GM23338 (cell line): Measurements from ENCODE around the gene OGA. TPM values are rescaled to one million over a fixed set of nuclear protein-coding genes. Genes with fewer than 3 reads are reported as not detected.

ENCODE experiments used
- ATAC-seq: fragments of 200-7000 bp; cut with Tn5 transposase; 3 replicates; pipeline ENCODE4 v1.9.1; 2020
- DNase-seq: peaks from one replicate; pipeline ENCODE4 v3.0.0-alpha.2; 2015; ENCODE audit warnings: low spot score
- H2AFZ ChIP-seq: fragments of 200-600 bp; sonication (generic); 2 replicates; pipeline ENCODE4 v1.8.0; 2016; ENCODE audit warnings: antibody characterized with exemption, mild to moderate bottlenecking, moderate library complexity
- H3F3A ChIP-seq: fragments of 200-600 bp; sonication (generic); replicated peaks from 2 replicates; pipeline ENCODE4 v1.8.0; 2017; ENCODE audit warnings: antibody characterized with exemption, mixed run types, low read depth
- H3K27ac ChIP-seq: fragments of 200-600 bp; sonication (generic); 2 replicates; pipeline ENCODE4 v1.6.1; 2016; ENCODE audit warnings: low read depth
- H3K27me3 ChIP-seq: fragments of 200-600 bp; sonication (generic); 2 replicates; pipeline ENCODE4 v1.8.0; 2016; ENCODE audit warnings: mild to moderate bottlenecking, mixed run types, moderate library complexity; ENCODE audit not compliant: insufficient read depth
- H3K36me3 ChIP-seq: fragments of 200-600 bp; sonication (generic); 2 replicates; pipeline ENCODE4 v1.8.0; 2016; ENCODE audit warnings: mild to moderate bottlenecking; ENCODE audit not compliant: insufficient read depth
- H3K4me1 ChIP-seq: fragments of 200-600 bp; sonication (generic); 2 replicates; pipeline ENCODE4 v1.8.0; 2016; ENCODE audit warnings: mild to moderate bottlenecking, moderate library complexity; ENCODE audit not compliant: insufficient read depth
- H3K4me2 ChIP-seq: fragments of 200-600 bp; sonication (generic); 2 replicates; pipeline ENCODE4 v1.7.1; 2017; ENCODE audit warnings: mixed run types
- H3K4me3 ChIP-seq: fragments of 200-600 bp; sonication (generic); 2 replicates; pipeline ENCODE4 v1.6.1; 2016; ENCODE audit warnings: mixed run types
- H3K79me2 ChIP-seq: fragments of 200-600 bp; sonication (generic); replicated peaks from 2 replicates; pipeline ENCODE4 v1.8.0; 2017; ENCODE audit warnings: mild to moderate bottlenecking; ENCODE audit not compliant: insufficient read depth
- H3K9me2 ChIP-seq: fragments of 200-600 bp; sonication (generic); 2 replicates; pipeline ENCODE4 v1.8.0; 2017; ENCODE audit not compliant: insufficient read depth
- H4K20me1 ChIP-seq: fragments of 200-600 bp; sonication (generic); replicated peaks from 2 replicates; pipeline ENCODE4 v1.8.0; 2017; ENCODE audit warnings: mild to moderate bottlenecking; ENCODE audit not compliant: insufficient read depth
- H3K27ac Mint-ChIP-seq: 2 replicates; pipeline ENCODE4 v1.8.0; 2020; ENCODE audit warnings: inconsistent platforms, mild to moderate bottlenecking, moderate library complexity, mixed read lengths
- H3K27me3 Mint-ChIP-seq: 3 replicates; pipeline ENCODE4 v1.8.0; 2022; ENCODE audit warnings: low read depth, mild to moderate bottlenecking, moderate library complexity, mixed read lengths, inconsistent platforms; ENCODE audit not compliant: insufficient read depth, poor library complexity
- H3K36me3 Mint-ChIP-seq: 3 replicates; pipeline ENCODE4 v1.8.0; 2021; ENCODE audit warnings: low read depth, mild to moderate bottlenecking, inconsistent platforms, moderate library complexity, mixed read lengths
- H3K4me1 Mint-ChIP-seq: 3 replicates; pipeline ENCODE4 v1.8.0; 2020; ENCODE audit warnings: mild to moderate bottlenecking, inconsistent platforms, mixed read lengths
- H3K4me3 Mint-ChIP-seq: 3 replicates; pipeline ENCODE4 v1.8.0; 2021; ENCODE audit warnings: moderate library complexity, mild to moderate bottlenecking, inconsistent platforms, mixed read lengths
- H3K9me3 Mint-ChIP-seq: 3 replicates; pipeline ENCODE4 v1.8.0; 2020; ENCODE audit warnings: moderate library complexity, mild to moderate bottlenecking, inconsistent platforms, mixed read lengths
- CREB1 ChIP-seq: fragments of 250-450 bp; sonication (Bioruptor Pico); IDR thresholded peaks from 2 replicates; pipeline ENCODE4 v1.5.0; 2020; ENCODE audit warnings: low read depth, mild to moderate bottlenecking, moderate library complexity
- ETS1 ChIP-seq: IDR thresholded peaks from 2 replicates; pipeline ENCODE4 v1.6.1; 2016; ENCODE audit warnings: antibody characterized with exemption
- EZH2 ChIP-seq: fragments of 200-600 bp; sonication (generic); IDR thresholded peaks from one replicate; pipeline ENCODE4 v1.8.0; 2017; ENCODE audit warnings: antibody characterized with exemption, mild to moderate bottlenecking, low read depth; ENCODE audit not compliant: unreplicated experiment
- NANOG ChIP-seq: IDR thresholded peaks from 2 replicates; pipeline ENCODE4 v1.6.1; 2016; ENCODE audit warnings: antibody characterized with exemption, borderline replicate concordance
- POLR2AphosphoS5 ChIP-seq: IDR thresholded peaks from 2 replicates; pipeline ENCODE4 v1.6.1; 2016; ENCODE audit warnings: antibody characterized with exemption, low read depth
- STAT1 ChIP-seq: IDR thresholded peaks from one replicate; pipeline ENCODE4 v1.6.1; 2016; ENCODE audit warnings: antibody characterized with exemption; ENCODE audit not compliant: unreplicated experiment
- ZNF331 ChIP-seq: fragments of 250-450 bp; sonication (Bioruptor Pico); IDR thresholded peaks from 2 replicates; pipeline ENCODE4 v1.5.0; 2020; ENCODE audit warnings: low read depth, mild to moderate bottlenecking, moderate library complexity
- ZNF462 ChIP-seq: fragments of 250-450 bp; sonication (Bioruptor Pico); IDR thresholded peaks from 2 replicates; pipeline ENCODE4 v1.5.0; 2020; ENCODE audit warnings: mild to moderate bottlenecking, moderate library complexity
- polyA plus RNA-seq: library from polyadenylated mRNA; unstranded; fragments of >200 nt; fragmentation: Nextera tagmentation; extraction: Ambion mirVana; gene quantifications from 2 replicates; pipeline ENCODE4 v1.2.1, GENCODE V29; 2016
- total RNA-seq: library from RNA; depleted of rRNA; stranded (reverse); fragments of >200 nt; shearing (Covaris generic); gene quantifications from 2 replicates; pipeline ENCODE4 v1.2.3, GENCODE V29; 2014

Gene OGA
- total and polyA plus RNA-seq, 2 experiments from 2014 or later, result 68.4 to 131 TPM

- Mint-ChIP-seq H3K27me3 (peaks cover 60% of the 10 kb centered on the region), H3K27ac (no peak overlapping the region), H3K4me1 (peaks cover 57% of the 10 kb centered on the region), H3K9me3 (no peaks in the 10 kb centered on the region; the same call in 2 of the 3 replicates), H3K4me3 (peak overlapping the region; percentile 72), H3K36me3 (peaks cover 10% of the 10 kb centered on the region)
- peak overlapping the region; percentile 95 for H3K4me2 ChIP-seq
- H2AFZ ChIP-seq, result peak overlapping the region; percentile 72; the same call in 1 of the 2 replicates
- no peaks in the 10 kb centered on the region for H4K20me1 ChIP-seq
- peak overlapping the region; percentile 78 for H3K4me3 ChIP-seq
- no peak for TF ChIP-seq ETS1
- TF ChIP-seq EZH2, result peak; percentile 8
- H3F3A ChIP-seq, result peaks cover 22% of the 10 kb centered on the region
- ATAC-seq (peak; percentile 3; the same call in 2 of the 3 replicates), DNase-seq (no peak)
- peaks cover 55% of the 10 kb centered on the region for H3K27me3 ChIP-seq
- H3K4me1 ChIP-seq, result peaks cover 66% of the 10 kb centered on the region
- no peak overlapping the region for H3K27ac ChIP-seq
- H3K79me2 ChIP-seq, result peaks cover 11% of the 10 kb centered on the region; the same call in 1 of the 2 replicates
- H3K9me2 ChIP-seq, result no peaks in the 10 kb centered on the region
- no peaks in the 10 kb centered on the region for H3K36me3 ChIP-seq
Observed at GRCh38 chr10:101778151-101778780, 40.0 kb downstream of the OGA start.

DNA sequence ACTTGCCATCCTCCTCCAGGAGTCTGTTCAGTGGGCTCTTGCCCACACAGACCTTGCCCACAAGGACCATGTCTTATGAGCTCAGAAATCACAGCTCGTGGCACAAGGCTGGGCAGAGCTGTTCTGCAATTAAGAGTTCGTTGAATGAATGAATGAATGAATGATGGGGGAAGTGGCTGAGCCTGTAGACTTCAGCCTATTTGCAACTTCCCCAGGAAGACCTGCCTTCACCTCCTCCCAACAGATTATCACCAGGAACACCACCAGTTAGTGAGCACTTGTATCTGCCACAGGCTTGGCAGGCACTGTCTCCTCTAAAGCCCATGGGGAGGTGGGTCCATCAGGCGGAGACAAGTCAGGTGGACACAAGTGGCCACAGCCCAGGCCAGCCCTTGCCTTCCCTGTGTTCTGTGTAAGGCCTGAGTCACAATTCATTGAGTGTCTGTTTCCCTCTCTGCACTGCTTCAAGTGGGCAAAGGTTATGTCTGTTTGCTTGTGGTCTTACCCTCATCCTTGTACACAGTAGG, 40.6 kb downstream of the OGA start:
- H3K4me1 Mint-ChIP-seq, result peaks cover 61% of the 10 kb centered on the region
- Histone ChIP-seq H4K20me1 (no peaks in the 10 kb centered on the region), H3K27ac (no peak overlapping the region), H3K27me3 (peaks cover 61% of the 10 kb centered on the region), H3K9me2 (no peaks in the 10 kb centered on the region), H3F3A (peaks cover 28% of the 10 kb centered on the region), H3K4me2 (peak overlapping the region; percentile 95), H3K36me3 (no peaks in the 10 kb centered on the region), H3K79me2 (peaks cover 7% of the 10 kb centered on the region; the same call in 1 of the 2 replicates), H2AFZ (no peak overlapping the region), H3K4me1 (peaks cover 71% of the 10 kb centered on the region), H3K4me3 (peak overlapping the region; percentile 78; the same call in 1 of the 2 replicates)
- DNase-seq, result no peak
- peak overlapping the region; percentile 31; the same call in 2 of the 3 replicates for H3K4me3 Mint-ChIP-seq
- peaks cover 62% of the 10 kb centered on the region for H3K27me3 Mint-ChIP-seq
- no peak overlapping the region for H3K27ac Mint-ChIP-seq
- H3K9me3 Mint-ChIP-seq, result no peaks in the 10 kb centered on the region
- H3K36me3 Mint-ChIP-seq, result peaks cover 6% of the 10 kb centered on the region
- ATAC-seq, result no peak
- TF ChIP-seq POLR2AphosphoS5, result no peak
- TF ChIP-seq NANOG, result no peak
- TF ChIP-seq ETS1, result no peak
- TF ChIP-seq CREB1 (CRISPR knock-in tag), result no peak
- no peak for TF ChIP-seq ZNF331 (CRISPR knock-in tag)
- TF ChIP-seq STAT1, result no peak
- TF ChIP-seq ZNF462 (CRISPR knock-in tag), result no peak
- no peak for TF ChIP-seq EZH2
